Measurements from ENCODE around the gene DCN.

- no peak for TF ChIP-seq TAF1 (IDR thresholded peaks at IDR 0.05; ENCODE audit: borderline replicate concordance, insufficient read depth, low read length)
- TF ChIP-seq POLR2AphosphoS5 (IDR thresholded peaks at IDR 0.05; ENCODE audit: low read depth, low read length): no peak
These were observed 34.3 kb upstream of the DCN start for GRCh38 chr12:91216871-91217270.
